Gastrocnemius medialis (tissue), 4 donors: Measurements from ENCODE around the gene TNFAIP8L1. TPM values are rescaled to one million over a fixed set of nuclear protein-coding genes. Genes with fewer than 3 reads are reported as not detected.
"Not testable (repeated sequence)": the region's sequence is repeated elsewhere in the genome, so short reads cannot be mapped to it uniquely, and the experiment has no call there.

Source experiments
- ATAC-seq, 2 donors: fragments of 150-250 bp; one replicate each; pipeline ENCODE4 v1.9.1; 2016
- DNase-seq, 2 donors: peaks; one replicate each; pipeline ENCODE4 v3.0.0-alpha.2; 2019
- H3K27ac ChIP-seq, 4 donors: fragments of 200-600 bp; sonication (generic); 1 replicate in 1 of 4; 2 replicates in 3 of 4; pipeline ENCODE4 v1.5.1; 2016 to 2018; ENCODE audit warnings: mild to moderate bottlenecking in 2 of 4, moderate library complexity in 1 of 4
- H3K27me3 ChIP-seq, 3 donors: fragments of 200-600 bp; sonication (generic) in 2 of 3; 1 replicate in 1 of 3; 2 replicates in 2 of 3; pipeline versions ENCODE4 v1.5.1 to v1.6.0; 2016 to 2019; ENCODE audit warnings: mild to moderate bottlenecking in 1 of 3, moderate library complexity in 1 of 3
- H3K36me3 ChIP-seq, 2 donors: fragments of 200-600 bp; sonication (generic) in 1 of 2; one replicate each; pipeline ENCODE4 v1.5.1; 2017 to 2018
- H3K4me1 ChIP-seq, 2 donors: fragments of 200-600 bp; sonication (generic) in 1 of 2; one replicate each; pipeline ENCODE4 v1.5.1; 2016 to 2017; ENCODE audit warnings: mild to moderate bottlenecking in 2 of 2
- H3K4me3 ChIP-seq, 4 donors: fragments of 200-600 bp; sonication (generic) in 3 of 4; 1 replicate in 1 of 4; 2 replicates in 3 of 4; pipeline ENCODE4 v1.5.1; 2016 to 2019; ENCODE audit warnings: mild to moderate bottlenecking in 2 of 4
- H3K9me3 ChIP-seq, 3 donors: fragments of 200-600 bp; sonication (generic) in 2 of 3; 1 replicate in 1 of 3; 2 replicates in 2 of 3; pipeline ENCODE4 v1.5.1; 2016 to 2019
- CTCF ChIP-seq, 5 experiments: fragments of 450-650 bp in 3 of 5; fragments of 200-600 bp in 2 of 5; sonication (generic) in 2 of 5; IDR thresholded peaks in 4 of 5; conservative IDR thresholded peaks in 1 of 5; 1 replicate in 4 of 5; 2 replicates in 1 of 5; pipeline ENCODE4 v1.5.1; 2016 to 2019; ENCODE audit warnings: antibody characterized with exemption in 5 of 5, mild to moderate bottlenecking in 3 of 5, moderate library complexity in 3 of 5
- POLR2A ChIP-seq, 2 donors: fragments of 450-650 bp; IDR thresholded peaks; one replicate each; pipeline ENCODE4 v1.6.1; 2017; ENCODE audit warnings: antibody characterized with exemption in 2 of 2, mild to moderate bottlenecking in 2 of 2, moderate library complexity in 2 of 2
- in situ Hi-C, 4 donors: fragments of 200-750 bp; cut with MboI; loops; one replicate each; pipeline versions ENCODE4 v1.15.0 to v1.8.0; 2017; ENCODE audit warnings: low sequenced_read_pairs in 4 of 4
- intact Hi-C: fragments of 100-400 bp; cut with DNase I; formaldehyde crosslinking; loops from one replicate; pipeline ENCODE4 v1.15.1; 2023; ENCODE audit warnings: low total_unique reads
- total RNA-seq, 4 donors: library from RNA; depleted of rRNA; stranded (reverse); fragments of >200 nt; gene quantifications; one replicate each; pipeline versions ENCODE4 v1.1.0 to v1.2.3, GENCODE V29; 2016

Gene TNFAIP8L1
- total RNA-seq, 4 donors from 2014 or later: 1.3 to 2.9 (median 1.7) TPM

- Histone ChIP-seq H3K36me3 (no peaks in the 10 kb centered on the region), H3K9me3 (no peaks in the 10 kb centered on the region)
- intact Hi-C loops: no loop called here
These were observed 45.9 kb upstream of the TNFAIP8L1 start for GRCh38 chr19:4593409-4593851.

GRCh38 chr19:4594201-4594600 lies 45.1 kb upstream of the TNFAIP8L1 start:
- no peak for TF ChIP-seq POLR2A (IDR thresholded peaks at IDR 0.05)
- TF ChIP-seq CTCF (IDR thresholded peaks at IDR 0.05 in 4 of 5, conservative IDR thresholded peaks at IDR 0.05 in 1 of 5): no peak
- H3K27ac ChIP-seq: no peak overlapping the region
- no peaks in the 10 kb centered on the region for H3K4me1 ChIP-seq
- DNase-seq (no peak), ATAC-seq (no peak)
- H3K4me3 ChIP-seq: no peak overlapping the region
- intact Hi-C loops (no loop called here), in situ Hi-C loops (no loop called here)
- no peaks in the 10 kb centered on the region for H3K9me3 ChIP-seq
- H3K36me3 ChIP-seq: no peaks in the 10 kb centered on the region
- peaks cover 29 to 43% (median 33%) of the 10 kb centered on the region in 3 donors for H3K27me3 ChIP-seq

More at GRCh38 chr19:4593409-4593851, 45.9 kb upstream of the TNFAIP8L1 start:
- Histone ChIP-seq H3K4me1 (no peaks in the 10 kb centered on the region), H3K27me3 (peaks cover 21 to 35% (median 26%) of the 10 kb centered on the region in 3 donors), H3K4me3 (no peak overlapping the region), H3K27ac (no peak overlapping the region)
- DNase-seq (no peak), ATAC-seq (no peak)
- no peak for TF ChIP-seq POLR2A (IDR thresholded peaks at IDR 0.05)
- TF ChIP-seq CTCF (IDR thresholded peaks at IDR 0.05 in 4 of 5, conservative IDR thresholded peaks at IDR 0.05 in 1 of 5): no peak
- in situ Hi-C loops: no loop called here

- H3K4me1 ChIP-seq, H3K4me3 ChIP-seq, in situ Hi-C loops, H3K27ac ChIP-seq, H3K36me3 ChIP-seq, DNase-seq, intact Hi-C loops, ATAC-seq, H3K9me3 ChIP-seq: not testable (repeated sequence)
- peaks cover 32 to 48% (median 36%) of the 10 kb centered on the region in 3 donors for H3K27me3 ChIP-seq
These were observed 44.2 kb upstream of the TNFAIP8L1 start for GRCh38 chr19:4595158-4595557.

DNA sequence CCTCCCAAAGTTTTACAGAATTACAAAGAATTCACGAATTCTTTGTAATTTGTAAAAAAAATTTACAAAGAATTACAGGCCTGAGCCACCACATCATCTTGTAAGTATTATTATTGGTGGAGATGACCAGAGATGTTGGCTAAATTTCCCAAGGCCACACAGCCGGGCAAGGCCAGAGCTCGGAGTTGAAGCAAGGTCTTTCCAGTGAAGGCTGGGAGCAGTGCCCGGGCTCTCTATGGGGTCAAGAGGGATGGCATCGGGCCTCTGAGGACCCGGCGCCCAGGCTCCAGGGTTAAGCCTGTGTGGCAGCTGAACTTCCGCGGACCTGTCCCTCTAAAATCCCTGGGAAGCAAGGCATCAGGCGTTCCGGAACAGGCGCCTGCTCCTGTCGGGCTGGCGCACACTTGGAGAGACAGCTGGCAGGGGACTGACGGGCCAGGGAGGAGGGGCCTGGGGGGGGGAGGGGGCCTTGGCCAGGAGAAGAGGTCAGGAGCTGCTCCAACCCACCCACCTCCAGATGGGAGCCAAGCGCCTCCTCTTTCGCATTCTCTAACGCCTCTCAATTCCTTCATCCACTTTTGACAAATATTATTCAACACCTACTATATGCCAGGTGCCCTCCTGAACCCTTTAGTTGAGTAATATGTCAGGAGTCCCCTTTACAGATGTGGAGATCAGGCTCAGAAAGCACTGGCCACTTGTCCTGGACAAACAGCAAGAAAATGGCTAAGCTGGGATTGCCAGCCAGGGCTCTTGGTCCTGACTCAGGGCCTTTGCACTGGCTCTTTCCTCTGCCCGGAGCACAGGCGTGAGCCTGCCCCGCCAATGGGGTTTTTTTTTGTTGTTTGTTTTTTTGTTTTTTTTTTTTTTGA lies 43.0 kb upstream of the TNFAIP8L1 start:
- ATAC-seq (no peak), DNase-seq (no peak)
- in situ Hi-C loops (no loop called here), intact Hi-C loops (no loop called here)
- Histone ChIP-seq H3K4me3 (no peak overlapping the region), H3K4me1 (no peaks in the 10 kb centered on the region), H3K27ac (no peak overlapping the region), H3K27me3 (peaks cover 36 to 48% (median 38%) of the 10 kb centered on the region in 3 donors), H3K9me3 (no peaks in the 10 kb centered on the region), H3K36me3 (no peaks in the 10 kb centered on the region)
- TF ChIP-seq CTCF (IDR thresholded peaks at IDR 0.05 in 4 of 5, conservative IDR thresholded peaks at IDR 0.05 in 1 of 5) (no peak), POLR2A (IDR thresholded peaks at IDR 0.05) (no peak)

DNA sequence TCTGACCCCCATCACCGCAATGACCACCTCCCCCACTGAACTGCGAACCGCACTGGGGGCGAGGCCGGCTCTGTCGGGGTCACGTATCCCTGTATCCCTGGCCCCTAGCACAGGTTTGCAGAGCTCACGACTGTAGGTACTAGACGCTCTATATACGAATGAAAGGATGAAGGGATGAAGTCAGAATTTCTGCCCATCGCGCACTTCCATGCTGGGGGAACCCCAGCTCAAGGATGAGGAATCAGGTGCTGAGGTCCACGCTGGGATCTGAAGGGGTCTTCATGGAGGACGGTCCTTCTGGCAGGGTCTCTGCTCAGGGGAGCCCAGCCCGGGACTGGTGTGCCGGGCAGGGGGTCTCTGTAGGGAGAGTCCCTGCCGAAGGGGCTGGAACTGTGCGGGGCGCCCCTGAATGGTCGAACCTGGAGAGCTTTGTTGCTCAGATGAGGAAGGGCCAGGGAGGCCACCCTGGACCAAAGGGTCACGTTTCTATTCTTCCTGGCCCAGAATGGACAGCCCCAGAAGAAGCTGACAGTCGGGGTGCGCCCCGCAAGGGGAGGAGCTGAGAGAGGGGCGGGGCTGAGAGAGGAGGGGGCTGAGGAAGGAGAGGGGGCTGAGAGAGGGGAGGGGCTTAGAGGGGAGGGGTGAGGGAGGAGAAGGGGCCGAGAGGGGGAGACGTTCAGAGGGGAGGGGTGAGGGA lies 41.9 kb upstream of the TNFAIP8L1 start:
- no peaks in the 10 kb centered on the region for H3K9me3 ChIP-seq
- in situ Hi-C loops: no loop called here
- no peak overlapping the region for H3K27ac ChIP-seq
- intact Hi-C loops: no loop called here
- H3K36me3 ChIP-seq: no peaks in the 10 kb centered on the region
- ATAC-seq: no peak
- DNase-seq: no peak
- no peak for TF ChIP-seq POLR2A (IDR thresholded peaks at IDR 0.05)
- no peak for TF ChIP-seq CTCF (IDR thresholded peaks at IDR 0.05 in 4 of 5, conservative IDR thresholded peaks at IDR 0.05 in 1 of 5)
- peaks cover 36 to 48% (median 38%) of the 10 kb centered on the region in 3 donors for H3K27me3 ChIP-seq
- H3K4me1 ChIP-seq: no peaks in the 10 kb centered on the region
- peak overlapping the region in 1 of 4 donors; percentile 18 for H3K4me3 ChIP-seq
